K562 (cell line): ENCODE measurements around the gene MGAT1. TPM values are rescaled to one million over a fixed set of nuclear protein-coding genes. Genes with fewer than 3 reads are reported as not detected.

Source experiments
- ATAC-seq: fragments of 200-7000 bp; cut with Tn5 transposase; 3 replicates; pipeline ENCODE4 v1.9.1; 2020; ENCODE audit warnings: moderate library complexity
- BruUV-seq: library from RNA; stranded (reverse); fragments of 400-500 nt; replicated peaks from 2 replicates; lab custom pipeline; 2021; lab: Mats Ljungman, UMichigan
- CTCF ChIA-PET: fragments of 300-600 bp; formaldehyde crosslinking; extraction: SDS; loops from one replicate; lab custom pipeline; 2021; ENCODE audit warnings: low intra/inter-chr PET ratio; lab: Yijun Ruan, JAX
- POLR2A ChIA-PET: fragments of 300-600, 350-650 bp; sonication (Branson Sonifier 250); formaldehyde crosslinking; extraction: SDS; loops from one replicate; lab custom pipeline; 2021; ENCODE audit warnings: antibody characterized with exemption, inconsistent platforms; lab: Yijun Ruan, JAX
- DNase-seq, 4 experiments: peaks; one replicate each; pipeline versions ENCODE4 v3.0.0 to v3.0.0-alpha.2; 2011 to 2018; ENCODE audit warnings: low spot score in 3 of 4, mixed read lengths in 3 of 4; ENCODE audit errors: extremely low read depth in 1 of 4
- FAIRE-seq: peaks from 2 replicates; lab custom pipeline; 2011; peaks lifted over from hg19 to GRCh38; lab: Jason Lieb, UNC
- H2AFZ ChIP-seq: 2 replicates; pipeline ENCODE4 v1.6.0; 2011; ENCODE audit warnings: low read depth, low read length, control low read depth, inconsistent platforms
- H3K27ac ChIP-seq: fragments of 200-600 bp; 3 replicates; pipeline ENCODE4 v1.8.0; 2011; ENCODE audit warnings: low read depth, mild to moderate bottlenecking, control low read depth, inconsistent platforms, low read length, moderate library complexity, mixed read lengths; ENCODE audit errors: extremely low read depth
- H3K27me3 ChIP-seq, 2 experiments: fragments of 300-600 bp in 1 of 2; 2 replicates in 1 of 2; 3 replicates in 1 of 2; pipeline versions ENCODE4 v1.6.0 to v1.8.0; 2011; ENCODE audit warnings: inconsistent platforms in 2 of 2, low read length in 2 of 2, mild to moderate bottlenecking in 1 of 2, mixed read lengths in 1 of 2, moderate library complexity in 1 of 2; ENCODE audit not compliant: control insufficient read depth in 2 of 2, insufficient read depth in 2 of 2
- H3K36me3 ChIP-seq: fragments of 300-600 bp; 3 replicates; pipeline ENCODE4 v1.8.0; 2011; ENCODE audit warnings: mild to moderate bottlenecking, low read length, inconsistent platforms; ENCODE audit not compliant: control insufficient read depth, insufficient read depth
- H3K4me1 ChIP-seq, 2 experiments: fragments of 200-600 bp in 1 of 2; replicated peaks in 1 of 2; 2 replicates in 1 of 2; 3 replicates in 1 of 2; pipeline versions ENCODE4 v1.5.1 to v1.8.0; 2011; ENCODE audit warnings: inconsistent platforms in 2 of 2, low read length in 2 of 2, mild to moderate bottlenecking in 1 of 2, mixed read lengths in 1 of 2, moderate library complexity in 1 of 2; ENCODE audit not compliant: control insufficient read depth in 2 of 2, insufficient read depth in 2 of 2
- H3K4me2 ChIP-seq: 2 replicates; pipeline ENCODE4 v1.6.1; 2011; ENCODE audit warnings: low read length, control low read depth, inconsistent platforms, mixed read lengths; ENCODE audit not compliant: insufficient read depth
- H3K4me3 ChIP-seq: fragments of 200-600 bp; sonication (generic), shearing (Covaris generic); 2 replicates; pipeline ENCODE4 v1.5.1; 2016; ENCODE audit warnings: control low read depth, inconsistent platforms
- H3K79me2 ChIP-seq: fragments of 200-600 bp; 3 replicates; pipeline ENCODE4 v1.8.0; 2011; ENCODE audit warnings: low read length, inconsistent platforms; ENCODE audit not compliant: control insufficient read depth, insufficient read depth
- H3K9ac ChIP-seq, 2 experiments: 2 replicates each; pipeline versions ENCODE4 v1.6.0 to v1.6.1; 2011; ENCODE audit warnings: low read depth in 2 of 2, low read length in 2 of 2, control low read depth in 1 of 2, inconsistent platforms in 1 of 2, mild to moderate bottlenecking in 1 of 2, mixed read lengths in 1 of 2; ENCODE audit not compliant: insufficient read depth in 1 of 2
- H3K9me1 ChIP-seq: one replicate; pipeline ENCODE4 v1.6.0; 2011; ENCODE audit warnings: inconsistent platforms, mild to moderate bottlenecking, low read length, moderate library complexity; ENCODE audit not compliant: control insufficient read depth, insufficient read depth
- H3K9me3 ChIP-seq: replicated peaks from 2 replicates; pipeline ENCODE4 v1.5.1; 2011; ENCODE audit warnings: low read depth, low read length, inconsistent platforms; ENCODE audit not compliant: control insufficient read depth, insufficient read depth
- H4K20me1 ChIP-seq: replicated peaks from 2 replicates; pipeline ENCODE4 v1.6.1; 2011; ENCODE audit warnings: low read length, inconsistent platforms, mixed read lengths; ENCODE audit not compliant: control insufficient read depth, insufficient read depth
- ATF3 ChIP-seq, 2 experiments: fragments of 450-650 bp in 1 of 2; sonication (generic) in 1 of 2; formaldehyde crosslinking in 1 of 2; IDR thresholded peaks in 1 of 2; conservative IDR thresholded peaks in 1 of 2; 2 replicates each; pipeline versions ENCODE4 v1.6.1 to v1.8.1; 2016 to 2023; ENCODE audit warnings: mild to moderate bottlenecking in 2 of 2, moderate library complexity in 2 of 2, inconsistent platforms in 1 of 2, missing genetic modification reagents in 1 of 2
- CEBPB ChIP-seq: fragments of 450-650 bp; IDR thresholded peaks from 2 replicates; pipeline ENCODE4 v1.6.1; 2016; ENCODE audit warnings: missing genetic modification characterization, missing compliant biosample characterization
- CEBPG ChIP-seq, 3 experiments: fragments of 200-800 bp in 1 of 3; sonication (Bioruptor generic) in 1 of 3; sonication (generic) in 1 of 3; formaldehyde crosslinking in 1 of 3; IDR thresholded peaks in 2 of 3; conservative IDR thresholded peaks in 1 of 3; 2 replicates each; pipeline versions ENCODE4 v1.6.1 to v1.8.0; 2016 to 2022; ENCODE audit warnings: missing compliant biosample characterization in 2 of 3, missing genetic modification characterization in 2 of 3, mild to moderate bottlenecking in 1 of 3, missing genetic modification reagents in 1 of 3
- EHMT2 ChIP-seq: fragments of 450-650 bp; IDR thresholded peaks from 2 replicates; pipeline ENCODE4 v1.6.1; 2018; ENCODE audit warnings: antibody characterized with exemption
- FOS ChIP-seq: IDR thresholded peaks from 3 replicates; pipeline ENCODE4 v1.6.1; 2011; ENCODE audit not compliant: insufficient read length; ENCODE audit errors: extremely low read depth
- NR0B1 ChIP-seq: fragments of 450-650 bp; IDR thresholded peaks from one replicate; pipeline ENCODE4 v1.6.1; 2018; ENCODE audit warnings: mild to moderate bottlenecking, moderate library complexity; ENCODE audit not compliant: partially characterized antibody
- SRSF7 ChIP-seq: fragments of 200-400 bp; formaldehyde crosslinking; optimal IDR thresholded peaks from 2 replicates; pipeline ENCODE3; 2017; ENCODE audit warnings: mild to moderate bottlenecking, low read depth, low read length
- TAF1 ChIP-seq: IDR thresholded peaks from 2 replicates; pipeline ENCODE4 v1.6.1; 2011; ENCODE audit warnings: mild to moderate bottlenecking, low read length, moderate library complexity; ENCODE audit not compliant: insufficient read depth, control insufficient read depth, severe bottlenecking; ENCODE audit errors: extremely low read depth
- U2AF1 ChIP-seq: fragments of 200-400 bp; formaldehyde crosslinking; optimal IDR thresholded peaks from 2 replicates; pipeline ENCODE3; 2017; ENCODE audit warnings: mild to moderate bottlenecking, low read depth, low read length, moderate library complexity
- WGBS: fragments of 100-300 bp; shearing (Covaris generic); methylation state at CpG from one replicate; pipeline ENCODE4 v1.1.6; 2016; ENCODE audit warnings: low coverage, mixed read lengths; ENCODE audit not compliant: insufficient coverage; ENCODE audit errors: missing lambda C conversion rate; 5-methylcytosine and 5-hydroxymethylcytosine counted together
- in situ Hi-C: fragments of 300-500 bp; cut with MboI; formaldehyde crosslinking; loops from 4 replicates; pipeline ENCODE4 v1.15.0; 2018; ENCODE audit warnings: inconsistent platforms, mixed read lengths
- intact Hi-C: fragments of 100-400 bp; cut with micrococcal nuclease; formaldehyde crosslinking; loops from 2 replicates; pipeline ENCODE4 v1.14.2; 2022
- polyA plus RNA-seq, 8 experiments: library from polyadenylated mRNA; depleted of rRNA in 4 of 8; stranded (reverse) in 5 of 8; unstranded in 3 of 8; fragments of >200 nt; fragmentation: Nextera tagmentation in 2 of 8; fragmentation: Illumina TruSeq in 1 of 8; extraction: Ambion mirVana in 2 of 8; extraction: Trizol in 1 of 8; gene quantifications; 2 replicates each; pipeline versions ENCODE4 v1.2.1 to v1.2.3, GENCODE V29; 2011 to 2014; ENCODE audit warnings: inconsistent platforms in 1 of 8, missing spikeins in 1 of 8
- total RNA-seq, 7 experiments: library from RNA; depleted of rRNA in 6 of 7; stranded (reverse); fragments of >200 nt in 6 of 7; fragmentation: Illumina TruSeq in 2 of 7; extraction: Trizol in 2 of 7; gene quantifications; 2 replicates each; pipeline versions ENCODE4 v1.2.1 to v1.2.3, GENCODE V29; 2011 to 2021; ENCODE audit warnings: low replicate concordance in 1 of 7

Gene MGAT1
- total and polyA plus RNA-seq, 9 of the 15 experiments (the other 6 are each of a cell fraction or from before 2014, with no cell fraction given): 3.9 to 82.7 (median 44.5) TPM

GRCh38 chr5:180844432-180844831, 41.8 kb upstream of the MGAT1 start:
- no peaks in the 10 kb centered on the region for H3K79me2 ChIP-seq
- 55% methylated on average over 3 of the region's 3 CpGs for WGBS
- no TSS peak for BruUV-seq
- DNase-seq (no peak), ATAC-seq (no peak)
- no peaks in the 10 kb centered on the region for H3K9me1 ChIP-seq
- no peak overlapping the region for H3K4me2 ChIP-seq
- H3K9me3 ChIP-seq: peaks cover 21% of the 10 kb centered on the region
- H3K27me3 ChIP-seq: no peaks in the 10 kb centered on the region
- H4K20me1 ChIP-seq: no peaks in the 10 kb centered on the region
- POLR2A ChIA-PET: no interaction called here
- intact Hi-C loops: no loop called here
- CTCF ChIA-PET: no interaction called here
- no peak for TF ChIP-seq TAF1
- TF ChIP-seq, all 486 proteins: peak for 0
- no peak overlapping the region for H3K4me3 ChIP-seq
- no peak overlapping the region for H3K27ac ChIP-seq
- no peak for FAIRE-seq
- peaks cover 11% of the 10 kb centered on the region; the same call in 2 of the 3 replicates for H3K36me3 ChIP-seq
- in situ Hi-C loops: no loop called here
- H2AFZ ChIP-seq: no peak overlapping the region
- H3K4me1 ChIP-seq: no peaks in the 10 kb centered on the region
- H3K9ac ChIP-seq: no peak overlapping the region; a peak in 1 of 4 replicates

- Histone ChIP-seq H3K9me3 (no peaks in the 10 kb centered on the region), H3K9ac (no peak overlapping the region), H3K36me3 (peaks cover 6% of the 10 kb centered on the region; the same call in 1 of the 3 replicates), H3K9me1 (no peaks in the 10 kb centered on the region), H3K27me3 (no peaks in the 10 kb centered on the region), H3K79me2 (no peaks in the 10 kb centered on the region), H3K27ac (no peak overlapping the region), H2AFZ (no peak overlapping the region), H4K20me1 (no peaks in the 10 kb centered on the region), H3K4me1 (no peaks in the 10 kb centered on the region; a peak in 1 of 5 replicates), H3K4me2 (no peak overlapping the region), H3K4me3 (no peak overlapping the region)
- ChIA-PET POLR2A (interaction anchor here (0.7 to 1.0 kb wide), 3 partner anchors 9 to 33 kb away, joined by 3 read pairs; no protein-coding TSS in a partner anchor), CTCF (no interaction called here)
- no peak for DNase-seq
- ATAC-seq: peak; percentile 50
- intact Hi-C loops (no loop called here), in situ Hi-C loops (no loop called here)
- FAIRE-seq: no peak
- BruUV-seq: no TSS peak
- WGBS: 87% methylated on average over 3 of the region's 3 CpGs
- TF ChIP-seq ATF3 (IDR thresholded peaks at IDR 0.05) (peak; percentile 84), ATF3 (CRISPR knock-in tag; conservative IDR thresholded peaks at IDR 0.05) (no peak), CEBPG (CRISPR knock-in tag; IDR thresholded peaks at IDR 0.05) (peak; percentile 59; the same call in 1 of the 2 replicates), CEBPG (tag; conservative IDR thresholded peaks at IDR 0.05 in 1 of 2, IDR thresholded peaks at IDR 0.05 in 1 of 2) (peak in 1 of 2 experiments; percentile 35; a peak in 1 of 4 replicates), SRSF7 (no peak), FOS (no peak), NR0B1 (no peak), U2AF1 (no peak), CEBPB (tag) (peak; percentile 61), EHMT2 (no peak)
These were observed 37.3 kb upstream of the MGAT1 start for GRCh38 chr5:180839935-180840334.
